Skeletal muscle cell (primary cell): ENCODE data around the gene LARP4B.

Experiments
- DNase-seq: peaks from one replicate; pipeline ENCODE4 v3.0.0-alpha.2; 2010; ENCODE audit warnings: low read depth
- H3K4me3 ChIP-seq: 2 replicates; pipeline ENCODE4 v1.5.1; 2011; ENCODE audit warnings: low read depth, mild to moderate bottlenecking, control low read depth, low read length, moderate library complexity

Gene LARP4B

GRCh38 chr10:931326-932318 lies at the start of gene LARP4B:
LARP4B (minus strand) TSS chr10:931705; CDS start chr10:885721, 45,984 bp downstream.
- H3K4me3 ChIP-seq = peak within 1 kb of the TSS; percentile 76
- peak; percentile 95 for DNase-seq

- DNase-seq = no peak
These were observed 49.1 kb upstream of the LARP4B start for GRCh38 chr10:980468-981093.

GRCh38 chr10:978826-979421 lies 47.4 kb upstream of the LARP4B start:
- DNase-seq = no peak
- H3K4me3 ChIP-seq = no peak overlapping the region

More at GRCh38 chr10:980468-981093, 49.1 kb upstream of the LARP4B start:
- no peak overlapping the region for H3K4me3 ChIP-seq

- no peak for DNase-seq
- no peak overlapping the region for H3K4me3 ChIP-seq
These were observed 44.8 kb upstream of the LARP4B start for GRCh38 chr10:976316-976715.

- no peak for DNase-seq
- no peak overlapping the region for H3K4me3 ChIP-seq
These were observed 43.2 kb upstream of the LARP4B start for GRCh38 chr10:974785-975074.

GRCh38 chr10:974038-974784 lies 42.7 kb upstream of the LARP4B start:
- no peak for DNase-seq
- no peak overlapping the region for H3K4me3 ChIP-seq

GRCh38 chr10:972763-973162 lies 41.3 kb upstream of the LARP4B start:
- no peak overlapping the region for H3K4me3 ChIP-seq
- no peak for DNase-seq

GRCh38 chr10:971613-972012 lies 40.1 kb upstream of the LARP4B start:
- H3K4me3 ChIP-seq = no peak overlapping the region
- no peak for DNase-seq

- H3K4me3 ChIP-seq = no peak overlapping the region
- no peak for DNase-seq
These were observed 39.6 kb upstream of the LARP4B start for GRCh38 chr10:971150-971542.

GRCh38 chr10:970311-971149 lies 39.0 kb upstream of the LARP4B start:
- DNase-seq = no peak
- H3K4me3 ChIP-seq = no peak overlapping the region

GRCh38 chr10:969473-970150 lies 38.1 kb upstream of the LARP4B start:
- DNase-seq = no peak
- no peak overlapping the region for H3K4me3 ChIP-seq

- no peak for DNase-seq
- H3K4me3 ChIP-seq = no peak overlapping the region
These were observed 37.2 kb upstream of the LARP4B start for GRCh38 chr10:968546-969199.

- no peak overlapping the region for H3K4me3 ChIP-seq
- DNase-seq = no peak
These were observed 35.1 kb upstream of the LARP4B start for GRCh38 chr10:966466-967235.

GRCh38 chr10:964988-965417 lies 33.5 kb upstream of the LARP4B start:
- no peak for DNase-seq
- no peak overlapping the region for H3K4me3 ChIP-seq

- DNase-seq = no peak
- H3K4me3 ChIP-seq = no peak overlapping the region
These were observed 32.9 kb upstream of the LARP4B start for GRCh38 chr10:964321-964987.

GRCh38 chr10:963655-964054 lies 32.1 kb upstream of the LARP4B start:
- DNase-seq = no peak
- no peak overlapping the region for H3K4me3 ChIP-seq

GRCh38 chr10:963186-963585 lies 31.7 kb upstream of the LARP4B start:
- DNase-seq = no peak

More at GRCh38 chr10:963186-963585, 31.7 kb upstream of the LARP4B start:
- H3K4me3 ChIP-seq = no peak overlapping the region
